DMS153 treated with DMSO at 0.1 percent for 48 hours (cell line): Measurements from ENCODE around the gene SLC38A9.
A peak's percentile ranks its signal among the peaks of the same experiment; 100 is the strongest.
"Not testable (repeated sequence)": the region's sequence is repeated elsewhere in the genome, so short reads cannot be mapped to it uniquely, and the experiment has no call there.

Source experiments
- DNase-seq: peaks from one replicate; lab custom pipeline; 2025; ENCODE audit not compliant: unreplicated experiment; lab: John Stamatoyannopoulos, UW

The SLC38A9 gene

GRCh38 chr5:55613112-55613868, 98.8 kb downstream of the SLC38A9 start:
- no peak for DNase-seq

GRCh38 chr5:55610542-55610941, 101.6 kb downstream of the SLC38A9 start:
- DNase-seq: no peak

GRCh38 chr5:55609413-55609812, 102.7 kb downstream of the SLC38A9 start:
- no peak for DNase-seq

- DNase-seq: no peak
Measured at GRCh38 chr5:55608595-55609349, 103.4 kb downstream of the SLC38A9 start.

- not testable (repeated sequence) for DNase-seq
Measured at GRCh38 chr5:55607309-55607708, 104.8 kb downstream of the SLC38A9 start.

- DNase-seq: no peak
Measured at GRCh38 chr5:55604611-55605067, 107.5 kb downstream of the SLC38A9 start.

- DNase-seq: no peak
Measured at GRCh38 chr5:55603922-55604321, 108.2 kb downstream of the SLC38A9 start.

GRCh38 chr5:55601628-55602027, 110.5 kb downstream of the SLC38A9 start:
- no peak for DNase-seq

- peak; percentile 36 for DNase-seq
Measured at GRCh38 chr5:55601204-55601618, 110.9 kb downstream of the SLC38A9 start.

GRCh38 chr5:55600497-55601203, 111.5 kb downstream of the SLC38A9 start:
- no peak for DNase-seq

- DNase-seq: no peak
Measured at GRCh38 chr5:55600086-55600485, 112.0 kb downstream of the SLC38A9 start.

GRCh38 chr5:55599148-55600050, 112.7 kb downstream of the SLC38A9 start:
- DNase-seq: no peak

- no peak for DNase-seq
Measured at GRCh38 chr5:55597014-55597981, 114.8 kb downstream of the SLC38A9 start.

- no peak for DNase-seq
Measured at GRCh38 chr5:55594671-55595070, 117.5 kb downstream of the SLC38A9 start.

- peak; percentile 7 for DNase-seq
Measured at GRCh38 chr5:55593115-55593472, 119.0 kb downstream of the SLC38A9 start.

- DNase-seq: no peak
Measured at GRCh38 chr5:55592388-55593114, 119.6 kb downstream of the SLC38A9 start.

- no peak for DNase-seq
Measured at GRCh38 chr5:55591686-55592085, 120.4 kb downstream of the SLC38A9 start.

GRCh38 chr5:55585206-55585610, 126.9 kb downstream of the SLC38A9 start:
- no peak for DNase-seq
